ELR (cell line): ENCODE measurements around the gene TCF12.

Experiments
- DNase-seq: peaks from one replicate; pipeline ENCODE4 v3.0.0-alpha.2; 2015; ENCODE audit warnings: low read depth

The TCF12 gene

GRCh38 chr15:57048930-57049549, 130.6 kb downstream of the TCF12 start:
- no peak for DNase-seq

GRCh38 chr15:57053470-57053869, 135.0 kb downstream of the TCF12 start:
- no peak for DNase-seq

DNA sequence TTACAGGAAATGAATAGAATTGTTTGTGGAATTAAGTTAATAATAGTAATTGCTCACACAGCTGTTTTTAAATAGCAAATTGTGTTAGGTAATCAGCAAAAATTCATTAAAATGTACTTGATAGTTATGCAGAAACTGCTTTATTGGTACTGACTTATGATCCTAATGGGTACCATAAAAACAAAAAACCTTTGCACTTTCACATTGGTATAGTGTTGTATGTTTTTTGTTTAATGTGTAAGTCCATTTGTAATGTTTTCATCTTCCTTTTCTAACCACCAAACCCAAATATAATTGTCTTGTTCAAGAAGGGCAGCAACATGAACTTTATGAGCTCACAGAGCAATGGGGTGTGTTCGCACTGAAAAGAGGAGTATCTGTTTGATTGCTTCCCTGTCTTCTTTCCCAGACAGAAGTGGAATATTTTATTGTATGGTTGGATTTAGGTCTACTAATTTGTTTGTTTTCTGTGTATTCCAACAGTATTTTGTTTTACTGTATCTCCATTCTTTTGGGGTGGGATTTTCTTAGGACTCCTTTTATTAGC, 135.8 kb downstream of the TCF12 start:
- no peak for DNase-seq

- DNase-seq, result no peak
These were observed 137.9 kb downstream of the TCF12 start for GRCh38 chr15:57056357-57056756.

GRCh38 chr15:57057134-57057930, 138.9 kb downstream of the TCF12 start:
- no peak for DNase-seq

DNA sequence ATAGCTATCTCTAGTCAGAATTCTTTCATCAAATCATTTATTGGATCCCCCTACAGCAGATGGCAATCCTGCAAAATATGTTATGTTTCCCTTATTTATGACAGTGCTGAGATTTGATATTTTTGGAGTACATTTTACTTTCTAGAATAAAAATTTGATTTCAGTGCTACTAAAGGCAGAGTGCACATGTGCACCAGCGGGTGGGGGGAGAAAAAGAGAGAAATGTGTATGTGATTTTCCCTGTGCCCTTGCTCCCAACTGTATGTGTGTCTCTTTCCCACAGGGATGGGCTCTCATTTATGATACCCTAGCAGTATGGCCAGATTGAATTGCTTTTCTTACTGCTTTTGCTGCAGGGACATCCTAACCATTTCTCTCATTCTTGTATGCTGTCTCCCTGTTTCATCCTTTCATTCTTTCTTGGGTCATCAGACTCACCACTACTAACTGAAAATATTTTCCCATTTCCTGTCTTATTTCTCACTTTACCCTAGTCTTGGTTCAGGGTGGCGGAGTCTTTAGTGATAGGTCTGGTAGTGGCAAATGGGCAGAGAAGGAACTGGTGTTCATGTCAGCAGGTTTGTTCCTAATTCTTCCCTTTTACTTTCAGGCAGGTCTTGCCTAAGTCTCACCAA, 140.7 kb downstream of the TCF12 start:
- peak; percentile 34 for DNase-seq

DNA sequence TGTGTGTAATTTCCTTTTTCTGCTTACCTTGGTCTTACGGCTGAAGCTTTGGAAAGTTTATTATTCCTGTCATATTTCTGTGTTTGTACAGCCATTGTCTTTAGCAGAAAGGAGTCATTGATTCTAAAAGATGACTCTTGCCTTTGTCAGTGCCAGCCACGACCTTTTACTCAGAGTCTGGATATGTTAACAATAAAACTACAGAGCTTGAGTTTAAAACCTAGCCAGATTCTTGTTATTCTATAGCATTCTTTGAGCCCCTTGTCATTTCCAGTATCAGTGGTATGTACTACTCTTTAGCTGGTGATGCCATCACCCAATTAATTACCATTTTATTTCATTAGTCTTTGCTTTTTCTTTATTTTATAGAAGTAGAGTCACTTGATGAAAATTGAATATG, 142.4 kb downstream of the TCF12 start:
- DNase-seq, result peak; percentile 95

GRCh38 chr15:57061281-57061680, 142.8 kb downstream of the TCF12 start:
- peak; percentile 27 for DNase-seq

DNA sequence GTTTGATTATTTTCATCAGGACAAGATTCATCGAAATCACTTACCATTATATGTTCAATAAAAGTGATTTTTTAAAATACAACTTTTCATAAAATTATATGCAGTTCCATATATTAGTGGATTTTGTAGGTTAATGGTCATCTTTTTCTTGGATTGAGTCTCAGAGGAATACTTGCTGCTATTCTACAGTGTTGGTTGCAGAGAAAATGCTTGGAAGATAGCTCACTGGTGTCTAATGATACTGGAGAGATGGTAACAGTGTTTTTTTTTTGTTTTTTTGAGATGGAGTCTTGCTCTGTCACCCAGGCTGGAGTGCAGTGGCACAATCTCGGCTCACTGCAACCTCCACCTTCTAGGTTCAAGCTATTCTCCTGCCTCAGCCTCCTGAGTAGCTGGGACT, 143.3 kb downstream of the TCF12 start:
- peak; percentile 10 for DNase-seq

DNA sequence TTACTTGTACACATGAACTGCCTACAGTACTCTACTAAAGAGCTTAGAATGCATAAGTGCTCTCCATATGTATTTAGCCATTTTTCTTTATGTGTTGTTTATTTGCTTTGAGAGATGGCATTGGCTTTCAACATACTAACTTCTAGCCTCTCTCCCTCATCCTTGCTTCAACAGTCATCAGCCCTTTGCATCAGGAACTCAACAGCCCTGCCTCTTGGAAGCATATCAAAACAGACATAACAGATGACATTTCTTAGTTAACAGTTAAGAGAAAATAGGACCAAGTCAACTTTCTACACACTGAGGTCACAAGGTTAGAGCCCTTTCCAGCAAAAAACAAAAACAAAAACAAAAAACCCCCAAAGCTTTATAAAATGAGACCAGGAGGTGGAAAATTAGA, 145.6 kb downstream of the TCF12 start:
- no peak for DNase-seq

GRCh38 chr15:57069423-57069822, 151.0 kb downstream of the TCF12 start:
- no peak for DNase-seq

- no peak for DNase-seq
These were observed 152.2 kb downstream of the TCF12 start for GRCh38 chr15:57070674-57071073.

DNA sequence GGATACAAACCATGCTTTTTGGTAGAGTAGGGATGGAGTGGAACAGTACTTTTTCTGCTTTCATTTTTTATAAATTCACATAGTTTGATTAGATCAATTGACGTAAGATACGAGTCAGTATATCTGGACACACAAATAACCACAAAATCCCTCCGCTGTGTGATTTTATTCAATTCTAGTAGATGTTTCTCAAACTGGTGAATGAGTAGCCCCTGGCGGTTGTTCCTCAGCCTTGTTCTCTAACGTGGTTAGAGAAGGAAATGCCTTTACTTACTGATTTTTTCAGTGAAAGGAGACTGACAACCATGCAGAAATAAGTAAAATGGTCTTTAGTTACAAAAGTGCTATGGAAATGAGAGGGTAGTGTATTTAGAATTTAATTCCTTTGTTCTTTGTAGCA, 161.0 kb downstream of the TCF12 start:
- DNase-seq, result no peak

DNA sequence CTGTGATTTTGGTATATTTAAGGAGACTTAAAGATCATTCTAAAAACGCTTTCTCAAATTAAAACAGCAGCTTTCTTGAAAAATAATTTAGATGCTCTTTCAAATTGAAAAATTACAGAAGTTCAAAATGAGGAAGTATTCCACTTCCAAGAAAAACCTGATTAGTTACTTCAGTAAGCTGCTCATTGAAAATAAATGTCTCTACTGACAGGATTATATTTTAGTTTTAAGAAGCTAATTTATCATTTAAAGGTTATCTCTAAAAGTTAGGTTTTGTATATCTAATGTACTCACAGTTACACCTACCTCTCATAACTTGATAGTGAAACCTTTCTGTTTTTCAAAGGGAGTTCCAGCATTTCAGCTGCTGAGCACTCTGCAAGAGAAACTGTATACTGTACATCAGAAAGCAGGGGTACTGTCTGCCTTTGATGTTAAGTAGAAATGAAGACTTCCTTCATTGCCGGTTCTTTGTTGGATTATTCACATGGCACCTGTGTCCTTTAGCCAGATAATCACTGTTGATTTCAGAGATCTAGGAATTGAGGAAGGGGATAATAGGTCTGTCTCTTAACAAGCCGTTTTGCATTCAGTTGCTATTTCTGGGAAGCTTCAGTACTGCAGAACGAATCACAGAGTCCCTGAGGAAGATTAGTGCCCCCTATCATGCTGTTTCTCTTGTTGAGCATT, 161.6 kb downstream of the TCF12 start:
- DNase-seq, result no peak

DNA sequence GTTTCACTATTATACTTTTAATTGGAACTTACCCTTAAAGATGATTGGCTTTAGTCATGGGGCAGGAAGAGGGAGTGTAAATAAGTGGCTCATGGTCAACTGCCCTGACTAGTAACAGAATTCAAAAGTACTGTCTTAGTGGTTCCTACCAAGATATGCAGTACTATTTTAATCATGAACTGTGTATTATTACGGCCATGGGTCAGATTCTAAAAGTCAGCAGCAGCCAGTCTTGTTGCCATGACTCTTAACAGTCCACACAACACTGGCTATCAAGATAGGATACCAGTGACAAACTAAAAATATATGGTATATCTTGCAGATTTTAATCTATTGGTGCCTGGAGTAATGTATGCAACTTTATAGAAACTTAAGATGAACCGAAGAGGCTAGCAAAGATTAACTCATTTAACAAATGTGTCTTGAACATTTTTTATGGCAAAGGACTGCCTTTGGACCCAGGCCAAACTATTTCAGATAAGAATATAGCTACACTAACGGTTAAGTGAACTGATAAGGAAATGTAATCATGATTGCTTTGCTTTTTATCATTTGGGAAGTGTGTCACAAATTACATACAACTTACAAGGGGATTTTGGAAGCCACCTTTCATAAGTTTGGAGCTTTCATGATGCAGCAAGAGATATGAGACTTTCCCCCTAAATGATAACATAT, 163.7 kb downstream of the TCF12 start:
- DNase-seq, result no peak

GRCh38 chr15:57084192-57084591, 165.7 kb downstream of the TCF12 start:
- DNase-seq, result no peak

DNA sequence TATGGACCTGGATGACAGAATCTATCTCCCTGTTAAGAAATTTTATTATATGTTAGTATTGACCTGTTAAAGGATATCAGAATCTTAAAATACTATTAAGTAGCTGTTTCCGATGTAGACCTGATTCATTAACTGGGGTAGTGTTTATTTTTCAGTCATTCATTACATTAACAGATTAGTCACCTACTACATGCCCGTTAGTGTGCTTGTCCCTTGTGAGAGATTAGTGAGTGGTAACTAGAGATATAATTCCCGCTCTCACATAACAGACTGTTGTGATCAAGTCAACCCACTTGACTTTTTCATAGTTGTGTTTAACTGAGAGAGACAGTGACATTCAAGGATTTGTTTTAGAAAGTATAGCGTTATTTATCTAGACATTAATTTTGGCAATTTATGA, 166.8 kb downstream of the TCF12 start:
- DNase-seq, result peak; percentile 9

- DNase-seq, result no peak
These were observed 168.5 kb downstream of the TCF12 start for GRCh38 chr15:57086857-57087427.

- DNase-seq, result no peak
These were observed 171.5 kb downstream of the TCF12 start for GRCh38 chr15:57089815-57090495.

GRCh38 chr15:57090496-57090859, 172.0 kb downstream of the TCF12 start:
- DNase-seq, result no peak

GRCh38 chr15:57091636-57092035, 173.2 kb downstream of the TCF12 start:
- no peak for DNase-seq
